Parathyroid adenoma (tissue), 2 donors: ENCODE data around the gene DNHD1.
A peak's percentile ranks its signal among the peaks of the same experiment; 100 is the strongest.

ENCODE experiments used
- H2AFZ ChIP-seq: fragments of 300-600 bp; sonication (generic); one replicate; pipeline ENCODE4 v1.7.0; 2017; ENCODE audit warnings: antibody characterized with exemption, mild to moderate bottlenecking
- H3K27ac ChIP-seq: fragments of 300-600 bp; sonication (generic); one replicate; pipeline ENCODE4 v1.7.0; 2017
- H3K27me3 ChIP-seq: fragments of 300-600 bp; sonication (generic); one replicate; pipeline ENCODE4 v1.7.0; 2017; ENCODE audit warnings: low read length; ENCODE audit not compliant: control insufficient read depth, insufficient read depth
- H3K36me3 ChIP-seq: fragments of 300-600 bp; sonication (generic); one replicate; pipeline ENCODE4 v1.7.0; 2017; ENCODE audit warnings: low read length; ENCODE audit not compliant: control insufficient read depth, insufficient read depth
- H3K4me1 ChIP-seq: fragments of 300-600 bp; sonication (generic); one replicate; pipeline ENCODE4 v1.7.0; 2017; ENCODE audit warnings: control low read depth
- H3K4me2 ChIP-seq: fragments of 300-600 bp; sonication (generic); one replicate; pipeline ENCODE4 v1.7.0; 2017; ENCODE audit warnings: low read length
- H3K4me3 ChIP-seq: fragments of 300-600 bp; sonication (generic); one replicate; pipeline ENCODE4 v1.7.0; 2017; ENCODE audit warnings: low read depth, low read length
- H3K79me2 ChIP-seq: fragments of 300-600 bp; sonication (generic); one replicate; pipeline ENCODE4 v1.7.0; 2017; ENCODE audit warnings: control low read depth
- H3K9ac ChIP-seq: fragments of 300-600 bp; sonication (generic); one replicate; pipeline ENCODE4 v1.7.0; 2017; ENCODE audit warnings: mild to moderate bottlenecking
- H3K9me3 ChIP-seq: fragments of 300-600 bp; sonication (generic); one replicate; pipeline ENCODE4 v1.7.0; 2017; ENCODE audit warnings: low read length; ENCODE audit not compliant: control insufficient read depth
- CTCF ChIP-seq: fragments of 300-600 bp; sonication (generic); IDR thresholded peaks from one replicate; pipeline ENCODE4 v1.7.0; 2017; ENCODE audit warnings: antibody characterized with exemption, mild to moderate bottlenecking
- donor health status: primary hyperparathyroidism.

DNHD1 gene

GRCh38 chr11:6481012-6481923 is 15.8 kb upstream of the DNHD1 start, which contains the start of the genes ARFIP2 and TIMM10B:
Gene ARFIP2, minus strand, starts transcription at chr11:6481331. Its CDS starts 910 bp downstream, at chr11:6480421.
Gene TIMM10B, plus strand, starts transcription at chr11:6481501. Its CDS starts 16 bp downstream, at chr11:6481517.
- peak within 1 kb of the TSS; percentile 37 for H3K9ac ChIP-seq
- no peak for TF ChIP-seq CTCF
- peak within 1 kb of the TSS; percentile 72 for H3K27ac ChIP-seq
- H3K36me3 ChIP-seq, result no peaks in the 10 kb centered on the region
- H3K9me3 ChIP-seq, result no peaks in the 10 kb centered on the region
- no peaks in the 10 kb centered on the region for H3K27me3 ChIP-seq
- H3K79me2 ChIP-seq, result peaks cover 10% of the 10 kb centered on the region
- peak within 1 kb of the TSS; percentile 86 for H3K4me2 ChIP-seq
- H3K4me3 ChIP-seq, result peak within 1 kb of the TSS; percentile 84
- H2AFZ ChIP-seq, result peak within 1 kb of the TSS; percentile 73
- peaks cover 4% of the 10 kb centered on the region for H3K4me1 ChIP-seq

DNA sequence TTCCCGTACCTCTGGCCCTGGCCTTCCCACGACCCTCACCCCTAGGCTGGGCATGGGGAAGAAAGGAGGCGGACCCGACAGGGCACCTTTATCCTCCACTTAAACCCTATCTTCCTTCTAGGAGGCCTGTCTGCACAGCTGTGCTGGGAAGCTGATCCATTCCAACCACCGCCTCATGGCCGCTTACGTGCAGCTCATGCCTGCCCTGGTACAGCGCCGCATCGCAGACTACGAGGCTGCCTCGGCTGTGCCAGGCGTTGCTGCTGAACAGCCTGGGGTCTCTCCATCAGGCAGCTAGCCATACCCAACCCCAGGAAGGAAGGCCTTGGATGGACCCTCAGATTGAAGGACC is 15.2 kb upstream of the DNHD1 start:
- Histone ChIP-seq H3K4me1 (peaks cover 4% of the 10 kb centered on the region), H3K27ac (peak overlapping the region; percentile 72), H3K4me3 (peak overlapping the region; percentile 84), H2AFZ (peak overlapping the region; percentile 73), H3K36me3 (no peaks in the 10 kb centered on the region), H3K9ac (no peak overlapping the region), H3K9me3 (no peaks in the 10 kb centered on the region), H3K79me2 (peaks cover 10% of the 10 kb centered on the region), H3K27me3 (no peaks in the 10 kb centered on the region), H3K4me2 (peak overlapping the region; percentile 84)
- no peak for TF ChIP-seq CTCF

- Histone ChIP-seq H3K9ac (no peak overlapping the region), H3K27ac (no peak overlapping the region), H3K27me3 (no peaks in the 10 kb centered on the region), H3K9me3 (no peaks in the 10 kb centered on the region), H3K79me2 (peaks cover 10% of the 10 kb centered on the region), H3K4me2 (peak overlapping the region; percentile 84), H2AFZ (no peak overlapping the region), H3K4me1 (peaks cover 4% of the 10 kb centered on the region), H3K4me3 (no peak overlapping the region), H3K36me3 (no peaks in the 10 kb centered on the region)
- TF ChIP-seq CTCF, result no peak
Measured at GRCh38 chr11:6482441-6482840, 14.6 kb upstream of the DNHD1 start.

- Histone ChIP-seq H3K9me3 (no peaks in the 10 kb centered on the region), H3K79me2 (peaks cover 10% of the 10 kb centered on the region), H2AFZ (no peak overlapping the region), H3K36me3 (no peaks in the 10 kb centered on the region), H3K4me3 (no peak overlapping the region), H3K4me2 (no peak overlapping the region), H3K27ac (no peak overlapping the region), H3K27me3 (no peaks in the 10 kb centered on the region), H3K9ac (no peak overlapping the region), H3K4me1 (peaks cover 4% of the 10 kb centered on the region)
- TF ChIP-seq CTCF, result no peak
Measured at GRCh38 chr11:6483015-6483414, 14.1 kb upstream of the DNHD1 start.
